ENCODE measurements around the gene CDH23.

Gene CDH23

GRCh38 chr10:71648254-71648932 is 251.7 kb downstream of the CDH23 start:
- DNase-seq (ENCODE audit: extremely low read depth in 1 of 2, low read depth in 1 of 2): no peak

- no peak for DNase-seq (ENCODE audit: extremely low read depth in 1 of 2, low read depth in 1 of 2)
These were observed 252.2 kb downstream of the CDH23 start for GRCh38 chr10:71648933-71649320.

- no peak for DNase-seq (ENCODE audit: extremely low read depth in 1 of 2, low read depth in 1 of 2)
These were observed 252.9 kb downstream of the CDH23 start for GRCh38 chr10:71649631-71650030.

GRCh38 chr10:71650397-71650796 is 253.7 kb downstream of the CDH23 start:
- no peak for DNase-seq (ENCODE audit: extremely low read depth in 1 of 2, low read depth in 1 of 2)

GRCh38 chr10:71651428-71651827 is 254.7 kb downstream of the CDH23 start:
- no peak for DNase-seq (ENCODE audit: extremely low read depth in 1 of 2, low read depth in 1 of 2)

GRCh38 chr10:71651928-71652327 is 255.2 kb downstream of the CDH23 start:
- DNase-seq (ENCODE audit: extremely low read depth in 1 of 2, low read depth in 1 of 2): no peak

- DNase-seq (ENCODE audit: extremely low read depth in 1 of 2, low read depth in 1 of 2): no peak
These were observed 256.3 kb downstream of the CDH23 start for GRCh38 chr10:71653044-71653443.

GRCh38 chr10:71656220-71656619 is 259.5 kb downstream of the CDH23 start:
- DNase-seq (ENCODE audit: extremely low read depth in 1 of 2, low read depth in 1 of 2): no peak

GRCh38 chr10:71657604-71658466 is 261.1 kb downstream of the CDH23 start:
- DNase-seq (ENCODE audit: extremely low read depth in 1 of 2, low read depth in 1 of 2): no peak

GRCh38 chr10:71658467-71658745 is 261.7 kb downstream of the CDH23 start:
- no peak for DNase-seq (ENCODE audit: extremely low read depth in 1 of 2, low read depth in 1 of 2)

GRCh38 chr10:71659111-71659634 is 262.5 kb downstream of the CDH23 start:
- no peak for DNase-seq (ENCODE audit: extremely low read depth in 1 of 2, low read depth in 1 of 2)

- no peak for DNase-seq (ENCODE audit: extremely low read depth in 1 of 2, low read depth in 1 of 2)
These were observed 263.0 kb downstream of the CDH23 start for GRCh38 chr10:71659737-71660136.

GRCh38 chr10:71660313-71660712 is 263.6 kb downstream of the CDH23 start:
- DNase-seq (ENCODE audit: extremely low read depth in 1 of 2, low read depth in 1 of 2): no peak

- no peak for DNase-seq (ENCODE audit: extremely low read depth in 1 of 2, low read depth in 1 of 2)
These were observed 264.4 kb downstream of the CDH23 start for GRCh38 chr10:71661060-71661622.

- no peak for DNase-seq (ENCODE audit: extremely low read depth in 1 of 2, low read depth in 1 of 2)
These were observed 265.1 kb downstream of the CDH23 start for GRCh38 chr10:71661779-71662336.

- no peak for DNase-seq (ENCODE audit: extremely low read depth in 1 of 2, low read depth in 1 of 2)
These were observed 266.6 kb downstream of the CDH23 start for GRCh38 chr10:71663311-71663710.

GRCh38 chr10:71664585-71664984 is 267.9 kb downstream of the CDH23 start:
- no peak for DNase-seq (ENCODE audit: extremely low read depth in 1 of 2, low read depth in 1 of 2)

- DNase-seq (ENCODE audit: extremely low read depth in 1 of 2, low read depth in 1 of 2): no peak
These were observed 268.7 kb downstream of the CDH23 start for GRCh38 chr10:71665456-71665855.

- DNase-seq (ENCODE audit: extremely low read depth in 1 of 2, low read depth in 1 of 2): no peak
These were observed 270.1 kb downstream of the CDH23 start for GRCh38 chr10:71666639-71667386.

- no peak for DNase-seq (ENCODE audit: extremely low read depth in 1 of 2, low read depth in 1 of 2)
These were observed 270.6 kb downstream of the CDH23 start for GRCh38 chr10:71667387-71667752.

Data from activated CD8-positive, alpha-beta memory T cell treated with anti-CD3 and anti-CD28 coated beads for 1 hour (primary cell).